ENCODE measurements around the gene KLF9. TPM values are rescaled to one million over a fixed set of nuclear protein-coding genes. Genes with fewer than 3 reads are reported as not detected.

Gene KLF9
- total and polyA plus RNA-seq, 2 donors from 2014 or later: 23.5 to 100 TPM

GRCh38 chr9:70457235-70457634, 42.8 kb upstream of the KLF9 start:
- Histone ChIP-seq H3K27ac (ENCODE audit: low read depth in 2 of 2, low read length in 2 of 2) (no peak overlapping the region), H3K9ac (ENCODE audit: low read length in 3 of 3) (no peak overlapping the region), H3K4me1 (ENCODE audit: control insufficient read depth in 2 of 3, insufficient read depth in 2 of 3, low read depth in 1 of 3, low read length in 3 of 3) (no peaks in the 10 kb centered on the region), H3K27me3 (ENCODE audit: control insufficient read depth, insufficient read depth, low read length) (no peaks in the 10 kb centered on the region), H3K36me3 (ENCODE audit: control insufficient read depth in 2 of 3, insufficient read depth in 3 of 3, low read length in 3 of 3) (no peaks in the 10 kb centered on the region), H3K4me3 (ENCODE audit: low read length in 3 of 3) (no peak overlapping the region), H3K9me3 (ENCODE audit: control insufficient read depth in 2 of 3, insufficient read depth in 1 of 3, low read length in 3 of 3) (no peaks in the 10 kb centered on the region)
- FAIRE-seq (no peak), DNase-seq (no peak)
- no peak for TF ChIP-seq CTCF (IDR thresholded peaks at IDR 0.05; ENCODE audit: borderline replicate concordance, extremely low read depth, insufficient read depth)
- intact Hi-C loops (cut with DNase I): no loop called here

DNA sequence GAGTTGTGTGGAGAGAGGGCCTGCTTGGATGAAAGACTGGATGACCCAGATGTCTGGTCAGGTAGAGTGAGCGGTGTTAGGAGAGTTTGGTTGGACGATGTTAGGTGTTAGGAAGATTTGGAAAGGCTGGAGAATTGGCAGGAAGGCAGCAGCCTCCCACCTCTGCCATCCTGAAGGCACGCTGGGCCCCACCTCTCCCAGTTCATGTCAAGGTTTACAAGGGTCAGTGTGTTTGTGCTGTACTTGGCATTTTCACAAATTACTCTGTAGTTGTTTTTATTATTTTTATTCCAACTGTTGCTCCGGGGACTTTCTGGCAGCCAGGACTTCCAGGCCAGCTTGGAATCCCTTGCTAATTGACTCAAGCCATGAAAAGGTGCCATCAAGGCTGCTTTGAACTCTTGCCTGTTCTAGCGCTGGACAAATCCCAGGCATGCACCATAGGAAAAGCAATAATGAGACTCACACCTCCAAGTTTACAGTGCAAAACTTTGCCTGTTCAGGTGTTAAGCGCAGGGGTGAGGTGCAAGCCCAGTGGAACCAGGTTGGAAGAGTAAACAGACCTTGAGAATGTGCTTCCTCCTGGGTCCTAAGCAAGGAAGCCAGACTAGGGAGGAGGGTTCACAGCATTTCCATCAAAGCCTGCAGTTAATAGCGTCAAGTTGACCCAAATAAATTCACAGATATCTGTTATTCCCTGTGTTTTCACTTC, 41.7 kb upstream of the KLF9 start:
- H3K9ac ChIP-seq (ENCODE audit: low read length in 3 of 3): no peak overlapping the region
- no peaks in the 10 kb centered on the region for H3K9me3 ChIP-seq (ENCODE audit: control insufficient read depth in 2 of 3, insufficient read depth in 1 of 3, low read length in 3 of 3)
- H3K4me3 ChIP-seq (ENCODE audit: low read length in 3 of 3): no peak overlapping the region
- no peaks in the 10 kb centered on the region for H3K4me1 ChIP-seq (ENCODE audit: control insufficient read depth in 2 of 3, insufficient read depth in 2 of 3, low read depth in 1 of 3, low read length in 3 of 3)
- no peak overlapping the region for H3K27ac ChIP-seq (ENCODE audit: low read depth in 2 of 2, low read length in 2 of 2)
- H3K27me3 ChIP-seq (ENCODE audit: control insufficient read depth, insufficient read depth, low read length): no peaks in the 10 kb centered on the region
- FAIRE-seq (no peak), DNase-seq (no peak)
- no peak for TF ChIP-seq CTCF (IDR thresholded peaks at IDR 0.05; ENCODE audit: borderline replicate concordance, extremely low read depth, insufficient read depth)
- intact Hi-C loops (cut with DNase I): no loop called here
- no peaks in the 10 kb centered on the region for H3K36me3 ChIP-seq (ENCODE audit: control insufficient read depth in 2 of 3, insufficient read depth in 3 of 3, low read length in 3 of 3)

- Histone ChIP-seq H3K27ac (ENCODE audit: low read depth in 2 of 2, low read length in 2 of 2) (no peak overlapping the region), H3K4me3 (ENCODE audit: low read length in 3 of 3) (no peak overlapping the region), H3K36me3 (ENCODE audit: control insufficient read depth in 2 of 3, insufficient read depth in 3 of 3, low read length in 3 of 3) (no peaks in the 10 kb centered on the region), H3K27me3 (ENCODE audit: control insufficient read depth, insufficient read depth, low read length) (no peaks in the 10 kb centered on the region), H3K4me1 (ENCODE audit: control insufficient read depth in 2 of 3, insufficient read depth in 2 of 3, low read depth in 1 of 3, low read length in 3 of 3) (no peaks in the 10 kb centered on the region), H3K9me3 (ENCODE audit: control insufficient read depth in 2 of 3, insufficient read depth in 1 of 3, low read length in 3 of 3) (peaks cover 0 to 2% (median 0%) of the 10 kb centered on the region in 3 donors), H3K9ac (ENCODE audit: low read length in 3 of 3) (no peak overlapping the region)
- no peak for TF ChIP-seq CTCF (IDR thresholded peaks at IDR 0.05; ENCODE audit: borderline replicate concordance, extremely low read depth, insufficient read depth)
- FAIRE-seq (no peak), DNase-seq (no peak)
- intact Hi-C loops (cut with DNase I): no loop called here
Measured at GRCh38 chr9:70452365-70452764, 37.9 kb upstream of the KLF9 start.

- DNase-seq: no peak
- intact Hi-C loops (cut with DNase I): no loop called here
- Histone ChIP-seq H3K27ac (ENCODE audit: low read depth in 2 of 2, low read length in 2 of 2) (no peak overlapping the region), H3K4me1 (ENCODE audit: control insufficient read depth in 2 of 3, insufficient read depth in 2 of 3, low read depth in 1 of 3, low read length in 3 of 3) (no peaks in the 10 kb centered on the region), H3K9me3 (ENCODE audit: control insufficient read depth in 2 of 3, insufficient read depth in 1 of 3, low read length in 3 of 3) (peaks cover 0 to 2% (median 0%) of the 10 kb centered on the region in 3 donors), H3K4me3 (ENCODE audit: low read length in 3 of 3) (no peak overlapping the region), H3K27me3 (ENCODE audit: control insufficient read depth, insufficient read depth, low read length) (no peaks in the 10 kb centered on the region), H3K36me3 (ENCODE audit: control insufficient read depth in 2 of 3, insufficient read depth in 3 of 3, low read length in 3 of 3) (no peaks in the 10 kb centered on the region), H3K9ac (ENCODE audit: low read length in 3 of 3) (no peak overlapping the region)
- TF ChIP-seq CTCF (IDR thresholded peaks at IDR 0.05; ENCODE audit: borderline replicate concordance, extremely low read depth, insufficient read depth): no peak
- FAIRE-seq: no peak
Measured at GRCh38 chr9:70451765-70452164, 37.3 kb upstream of the KLF9 start.
